Measurements from ENCODE around the gene MOSPD2.

MOSPD2 gene

GRCh38 chrX:14916017-14916674 lies 42.9 kb downstream of the MOSPD2 start:
- DNase-seq = no peak

GRCh38 chrX:14919407-14919806 lies 46.2 kb downstream of the MOSPD2 start:
- no peak for DNase-seq

- no peak for DNase-seq
Measured at GRCh38 chrX:14920196-14920595, 47.0 kb downstream of the MOSPD2 start.

GRCh38 chrX:14922437-14922836 lies 49.2 kb downstream of the MOSPD2 start:
- no peak for DNase-seq

DNA sequence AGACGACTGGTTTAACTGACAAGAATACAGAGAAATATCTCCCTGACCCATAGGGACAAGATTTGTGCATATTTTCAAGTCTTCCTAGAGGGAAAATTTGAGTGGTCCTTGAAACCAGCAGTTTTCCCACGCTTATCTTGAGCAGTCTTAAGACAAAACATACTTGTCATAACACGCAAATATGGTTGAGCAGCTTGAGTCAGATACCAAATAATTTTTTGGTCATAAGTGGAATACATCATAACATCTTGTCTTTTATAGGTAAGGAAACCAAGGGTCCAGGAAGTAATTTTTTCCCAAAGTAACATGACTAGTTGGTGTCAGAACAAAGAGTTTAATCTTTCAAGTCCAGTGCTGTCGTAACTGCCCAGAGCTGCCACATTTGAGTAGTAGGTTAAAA lies 50.5 kb downstream of the MOSPD2 start:
- no peak for DNase-seq

GRCh38 chrX:14926471-14926870 lies 53.2 kb downstream of the MOSPD2 start:
- DNase-seq = no peak

- DNase-seq = no peak
Measured at GRCh38 chrX:14927401-14927800, 54.2 kb downstream of the MOSPD2 start.

DNA sequence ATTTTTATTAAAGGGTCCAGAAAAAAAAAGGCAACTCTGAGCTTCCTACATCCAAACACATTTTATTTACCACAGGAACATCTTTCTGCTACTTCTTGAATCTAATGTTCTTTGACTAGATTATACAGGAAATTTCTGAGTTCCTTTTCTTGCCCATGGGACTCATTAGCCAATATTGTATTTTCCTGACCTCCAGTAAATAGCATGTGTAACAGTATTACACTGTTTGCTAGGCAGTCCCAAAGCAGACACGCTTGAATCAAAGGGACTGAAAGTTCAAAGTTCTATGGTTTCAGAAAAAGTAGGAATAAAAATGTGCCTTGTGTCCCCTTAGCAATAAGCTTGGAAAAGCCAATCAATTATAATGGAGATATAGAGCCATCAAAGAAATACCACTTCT lies 57.4 kb downstream of the MOSPD2 start:
- DNase-seq = no peak

- no peak for DNase-seq
Measured at GRCh38 chrX:14932136-14932535, 58.9 kb downstream of the MOSPD2 start.

DNA sequence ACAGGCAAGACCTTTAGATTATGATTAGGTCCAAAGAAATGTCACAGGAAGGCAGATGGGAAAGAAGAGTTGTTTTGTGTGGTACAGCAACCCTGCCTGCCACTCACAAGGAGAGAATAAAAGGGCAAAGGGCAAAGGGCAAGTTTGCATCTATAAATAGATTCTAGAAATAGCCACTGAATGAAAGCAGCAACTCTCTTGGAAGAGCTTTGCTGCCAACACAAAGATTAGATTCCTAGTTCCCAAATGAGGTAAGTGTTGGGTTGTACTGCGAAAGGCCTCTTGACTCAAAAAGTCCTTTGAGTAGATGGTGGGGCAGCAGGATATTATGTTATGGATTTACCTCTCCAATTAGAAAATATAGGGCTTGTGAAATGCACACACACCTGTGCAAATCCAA lies 61.2 kb downstream of the MOSPD2 start:
- DNase-seq = no peak

- DNase-seq = no peak
Measured at GRCh38 chrX:14936561-14936960, 63.3 kb downstream of the MOSPD2 start.

- no peak for DNase-seq
Measured at GRCh38 chrX:14939644-14940043, 66.4 kb downstream of the MOSPD2 start.

DNA sequence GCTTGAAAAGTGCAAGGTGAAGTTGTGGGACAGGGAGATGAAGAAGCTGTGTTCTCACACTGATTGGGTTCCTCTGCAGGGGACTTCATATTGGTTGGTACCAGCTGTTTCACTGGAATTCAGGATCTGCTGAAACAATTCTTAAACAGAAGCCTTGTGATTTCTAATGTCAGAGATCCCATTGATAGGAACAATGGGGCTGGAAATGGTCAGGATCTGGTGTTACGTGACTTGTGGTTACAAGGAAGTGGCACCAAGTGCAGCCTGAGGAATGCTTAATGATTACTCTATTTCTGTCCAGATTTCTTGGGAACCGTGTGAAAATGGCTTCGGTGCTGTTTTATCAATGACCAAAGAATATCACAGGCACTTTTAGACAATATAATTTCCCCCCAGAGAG lies 68.1 kb downstream of the MOSPD2 start:
- no peak for DNase-seq

- no peak for DNase-seq
Measured at GRCh38 chrX:14942341-14942740, 69.1 kb downstream of the MOSPD2 start.

- DNase-seq = no peak
Measured at GRCh38 chrX:14943962-14944361, 70.7 kb downstream of the MOSPD2 start.

- no peak for DNase-seq
Measured at GRCh38 chrX:14946606-14947155, 73.5 kb downstream of the MOSPD2 start.

- DNase-seq = no peak
Measured at GRCh38 chrX:14948691-14949090, 75.5 kb downstream of the MOSPD2 start.

DNA sequence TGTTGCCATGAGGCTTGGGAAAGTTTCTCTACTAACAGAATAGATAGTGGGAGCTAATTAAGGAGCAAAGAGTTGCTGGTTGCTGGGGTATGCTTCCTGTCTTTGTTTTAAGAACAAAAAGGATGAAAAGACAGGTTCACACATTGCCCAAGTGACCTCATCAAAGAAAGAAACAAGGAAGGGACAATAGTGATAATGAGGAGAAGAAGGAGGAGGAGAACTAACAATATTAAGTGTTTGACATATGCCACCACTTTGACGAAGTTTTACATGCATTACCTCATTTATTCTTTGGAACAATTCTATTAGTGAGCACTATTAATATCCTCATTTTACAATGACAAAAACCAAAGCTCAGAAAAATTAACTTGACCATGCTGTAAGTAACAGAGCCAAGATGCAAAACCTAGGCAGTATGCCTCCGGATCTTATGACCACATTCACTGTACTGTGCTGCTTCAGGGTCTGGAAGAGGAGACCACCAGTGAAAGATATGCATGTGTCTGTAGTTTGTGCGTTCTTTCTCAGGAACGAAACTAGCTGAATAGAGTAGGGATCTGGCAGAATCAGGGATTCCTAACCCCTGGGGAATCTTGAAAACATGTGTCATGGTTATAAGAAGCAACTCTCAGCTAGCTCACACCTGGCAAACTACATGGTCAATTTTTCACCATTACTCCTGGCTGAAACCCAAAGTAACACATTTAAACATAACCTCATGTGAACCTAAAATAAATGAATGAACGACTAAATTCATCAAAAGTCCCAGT lies 83.8 kb downstream of the MOSPD2 start:
- no peak for DNase-seq

GRCh38 chrX:14963447-14964236 lies 90.4 kb downstream of the MOSPD2 start:
- no peak for DNase-seq

DNA sequence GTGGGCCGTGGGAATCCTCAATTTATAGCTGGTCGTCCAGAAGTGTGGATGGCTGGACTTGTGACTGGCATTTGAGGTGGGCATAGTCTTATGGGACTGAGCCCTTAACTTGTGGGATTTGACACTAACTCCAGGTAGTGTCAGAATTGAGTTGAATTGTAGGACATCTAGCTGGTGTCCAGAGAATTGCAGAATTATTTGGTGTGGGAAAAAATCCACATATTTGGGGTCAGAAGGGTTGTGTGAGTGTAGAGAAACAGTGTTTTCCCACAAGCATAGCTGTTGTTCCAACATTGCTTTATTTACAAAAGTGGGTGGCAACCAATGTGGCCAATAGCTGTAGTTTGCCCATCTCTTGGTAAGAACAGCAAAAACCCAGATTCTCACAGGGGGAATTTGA lies 91.3 kb downstream of the MOSPD2 start:
- no peak for DNase-seq
